Non-pigmented ciliary epithelial cell (primary cell): Measurements from ENCODE around the gene NEURL1.
"Not testable (repeated sequence)": the region's sequence is repeated elsewhere in the genome, so short reads cannot be mapped to it uniquely, and the experiment has no call there.

Experiments
- DNase-seq: peaks from one replicate; pipeline ENCODE4 v3.0.0-alpha.2; 2010; ENCODE audit warnings: low read depth

The NEURL1 gene

DNA sequence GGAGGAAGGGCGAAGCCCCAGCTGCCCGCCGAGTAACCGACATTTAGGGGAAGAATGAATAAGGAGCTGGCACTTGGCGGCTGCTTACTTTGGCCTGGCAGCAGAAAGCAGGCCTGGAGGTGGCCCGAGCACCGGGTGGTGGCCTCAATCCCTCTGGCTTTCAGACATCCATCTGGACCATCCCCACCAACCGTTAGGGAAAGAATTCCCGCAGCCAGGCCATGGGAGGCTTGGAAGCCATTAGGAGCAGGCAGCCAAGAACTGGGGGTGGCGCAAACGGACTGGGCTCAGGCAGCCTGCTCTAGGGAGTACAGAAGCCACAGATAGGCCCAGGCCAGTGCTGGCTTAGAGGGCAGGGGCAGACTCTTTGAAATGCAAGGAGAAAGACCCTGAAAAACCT is 132.7 kb downstream of the NEURL1 start:
- DNase-seq: no peak

DNA sequence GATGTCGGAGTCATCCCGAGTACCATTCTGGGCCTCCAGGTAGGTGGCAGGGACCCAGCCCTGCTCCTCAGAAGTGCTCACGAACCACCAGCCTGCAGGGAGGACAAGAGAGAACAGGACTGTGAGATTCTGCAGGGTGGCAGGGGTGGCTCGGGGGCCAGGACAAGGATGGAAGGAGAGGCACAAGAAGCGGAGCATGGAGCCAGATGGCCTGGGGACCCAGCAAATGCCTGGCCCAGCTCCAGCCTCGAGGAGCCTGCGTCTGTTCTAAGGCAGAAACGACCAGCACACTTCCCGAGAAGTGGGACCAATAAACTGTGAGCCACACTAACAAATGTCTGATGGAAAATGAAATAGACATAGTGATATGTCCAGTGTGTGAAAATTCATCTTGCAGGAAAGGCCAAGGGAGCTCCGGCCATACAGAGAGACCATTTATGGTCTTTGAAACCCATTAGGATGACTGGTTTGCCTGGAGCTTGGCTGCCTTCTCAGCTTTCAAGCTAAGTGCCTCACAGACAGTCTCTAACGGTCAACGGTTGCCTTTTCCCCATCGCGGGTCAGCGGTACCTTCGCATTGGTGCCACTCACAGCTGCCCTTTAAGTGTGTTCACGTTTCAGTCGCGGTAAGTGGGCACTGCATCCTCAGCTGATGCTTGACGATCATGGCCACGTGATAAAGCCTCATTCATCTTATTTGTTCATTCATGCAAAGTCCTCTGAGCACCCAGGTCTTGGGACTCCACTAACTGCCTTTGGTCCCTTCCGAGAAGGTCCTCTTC is 133.8 kb downstream of the NEURL1 start:
- no peak for DNase-seq

DNA sequence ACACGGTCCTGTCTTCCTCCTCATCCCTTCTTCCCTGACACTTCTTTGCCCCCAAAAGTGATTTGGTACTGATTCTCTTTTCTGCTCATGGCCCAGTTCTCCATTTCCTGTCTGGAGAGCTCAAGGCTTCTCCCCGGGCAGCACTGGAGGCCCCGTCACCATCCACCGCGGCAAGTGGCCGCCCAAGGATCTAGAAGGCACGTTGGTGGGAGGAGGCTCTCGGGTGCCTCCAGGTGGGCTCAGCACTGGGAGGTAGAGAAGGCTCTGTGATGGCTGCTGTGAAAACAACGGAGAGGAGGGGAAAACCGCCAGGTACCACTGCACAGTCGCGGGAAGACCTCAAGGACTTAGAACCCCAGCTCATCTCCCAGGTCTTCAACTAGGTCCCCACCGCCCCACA is 134.4 kb downstream of the NEURL1 start:
- DNase-seq: no peak

DNA sequence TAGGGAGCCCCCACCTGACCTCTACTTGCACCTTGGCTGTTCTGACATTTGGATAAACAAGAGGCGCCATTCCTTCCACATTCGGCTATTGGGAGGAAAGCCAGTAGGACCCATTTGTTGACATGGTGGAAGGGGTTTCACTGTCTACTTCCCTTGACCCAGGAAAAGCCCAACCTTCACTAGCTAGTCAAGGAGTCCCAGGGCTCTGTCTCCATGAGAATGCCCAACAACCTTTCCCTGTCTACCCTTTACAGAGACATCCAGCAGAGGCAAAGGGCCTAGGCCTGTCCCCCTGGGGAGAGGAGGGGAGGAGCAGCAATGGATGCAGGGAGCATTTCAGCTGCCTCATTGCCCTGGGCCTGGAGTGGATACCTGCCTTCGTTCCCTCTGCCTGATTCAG is 136.1 kb downstream of the NEURL1 start:
- DNase-seq: no peak

- DNase-seq: no peak
Observed at GRCh38 chr10:103630156-103630555, 136.7 kb downstream of the NEURL1 start.

- no peak for DNase-seq
Observed at GRCh38 chr10:103632247-103632642, 138.7 kb downstream of the NEURL1 start.

- not testable (repeated sequence) for DNase-seq
Observed at GRCh38 chr10:103632871-103633270, 139.4 kb downstream of the NEURL1 start.

GRCh38 chr10:103633846-103634245 is 140.3 kb downstream of the NEURL1 start:
- DNase-seq: no peak

DNA sequence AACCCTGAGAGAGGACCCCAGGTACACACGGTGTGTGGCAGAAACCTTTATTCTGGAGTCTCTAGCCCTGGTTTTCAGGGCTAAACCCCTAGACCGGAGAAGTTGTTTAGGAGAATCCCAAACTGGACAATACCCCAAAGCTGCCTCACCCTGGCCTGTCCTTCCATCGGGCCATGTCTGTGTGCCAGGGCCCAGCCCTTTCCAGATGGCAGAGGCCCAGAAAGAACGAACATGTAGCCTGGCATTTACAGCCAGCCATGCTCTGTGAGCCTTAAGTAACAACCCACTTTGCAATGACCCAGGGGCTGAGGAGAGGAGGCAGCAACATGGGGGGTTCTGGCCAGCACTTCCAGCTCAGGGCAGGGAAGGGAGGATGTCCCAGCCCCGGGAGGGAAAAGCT is 142.1 kb downstream of the NEURL1 start:
- DNase-seq: no peak

- no peak for DNase-seq
Observed at GRCh38 chr10:103636492-103636891, 143.0 kb downstream of the NEURL1 start.

- DNase-seq: no peak
Observed at GRCh38 chr10:103637011-103637410, 143.5 kb downstream of the NEURL1 start.

GRCh38 chr10:103637927-103638557 is 144.5 kb downstream of the NEURL1 start:
- DNase-seq: no peak

DNA sequence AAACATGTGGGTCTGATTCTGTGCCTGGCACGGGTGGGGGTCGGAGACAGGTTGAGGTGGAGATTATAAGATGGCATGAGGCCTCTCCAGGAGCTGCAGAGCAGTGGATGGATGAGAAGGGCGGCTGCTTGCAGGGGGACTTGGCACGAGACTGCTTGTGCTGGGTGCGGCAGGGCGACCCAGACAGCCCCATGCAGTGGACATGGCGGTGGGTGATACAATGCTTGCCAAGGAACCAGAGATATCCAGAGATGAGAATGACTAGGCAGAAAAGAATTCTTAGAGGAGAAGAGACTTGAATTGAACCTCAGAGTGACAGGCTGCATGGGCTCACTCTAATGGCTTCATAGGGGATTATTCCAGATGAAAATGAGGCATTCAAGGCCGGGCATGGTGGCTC is 145.4 kb downstream of the NEURL1 start:
- no peak for DNase-seq

DNA sequence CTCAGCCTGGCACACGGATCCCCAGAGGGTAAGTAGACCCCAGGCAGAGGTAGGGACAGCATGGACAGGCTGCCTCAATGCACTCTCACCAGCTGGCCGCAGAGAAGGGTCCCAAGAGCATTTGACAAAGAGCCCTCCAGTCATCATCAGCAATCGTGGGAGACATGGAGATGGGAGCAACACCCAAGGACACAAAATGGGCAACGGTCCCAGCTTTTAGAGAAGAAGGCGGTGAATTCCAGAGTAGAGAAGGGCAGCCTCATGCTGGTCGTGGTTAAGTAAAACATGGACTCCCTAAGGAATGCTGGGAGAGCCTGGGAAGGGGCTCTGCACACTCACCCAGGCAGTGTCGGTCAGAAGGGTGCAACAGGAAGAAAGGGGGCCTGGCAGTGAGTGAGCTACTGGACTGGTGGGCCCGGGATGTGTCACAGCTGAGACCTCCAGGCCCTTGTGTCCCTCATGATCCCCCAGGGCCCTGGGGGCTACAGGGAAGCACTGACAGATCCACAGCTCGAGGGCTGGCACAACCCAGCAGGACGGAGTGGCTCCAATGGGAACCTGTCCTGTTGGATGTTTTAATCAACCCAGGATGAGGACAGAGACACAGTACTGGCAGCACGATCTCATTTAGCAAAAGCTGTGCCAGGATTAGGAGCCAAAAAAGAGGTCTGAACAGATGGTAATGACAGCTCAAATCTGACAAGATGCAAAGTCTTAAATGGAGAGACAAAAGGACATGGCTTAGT is 147.1 kb downstream of the NEURL1 start:
- DNase-seq: no peak

GRCh38 chr10:103641326-103641725 is 147.8 kb downstream of the NEURL1 start:
- no peak for DNase-seq
